ENCODE results near the gene TBC1D9B. TPM values are rescaled to one million over a fixed set of nuclear protein-coding genes. Genes with fewer than 3 reads are reported as not detected.

TBC1D9B gene
- total and polyA plus RNA-seq, 11 donors: 29.3 to 68.9 (median 43.1) TPM

DNA sequence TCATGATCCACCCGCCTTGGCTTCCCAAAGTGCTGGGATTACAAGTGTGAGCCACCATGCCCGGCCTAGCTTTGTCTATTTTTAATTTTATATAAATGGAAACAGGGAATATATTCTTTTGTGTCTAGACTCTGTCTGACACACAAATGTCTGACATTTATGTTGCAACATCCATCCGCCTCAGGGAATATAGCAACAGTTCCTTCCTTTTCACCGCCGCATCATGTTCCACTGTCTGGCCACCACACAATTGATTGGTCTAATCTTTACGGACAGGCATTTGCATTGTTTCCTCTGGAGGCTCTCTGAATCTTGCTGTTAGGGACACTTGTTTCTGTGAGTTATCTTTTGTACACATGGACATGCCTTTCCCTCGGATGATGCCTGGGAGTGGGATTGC lies 20.1 kb upstream of the TBC1D9B start:
- H3K4me3 ChIP-seq: no peak overlapping the region
- no peaks in the 10 kb centered on the region for H3K27me3 ChIP-seq
- no peaks in the 10 kb centered on the region for H3K9me3 ChIP-seq
- ATAC-seq (no peak), DNase-seq (no peak)
- H3K27ac ChIP-seq: no peak overlapping the region
- intact Hi-C loops (cut with DNase I): no loop called here
- H3K4me1 ChIP-seq: no peaks in the 10 kb centered on the region
- 80 to 87% (median 81%) methylated on average over 7 of the region's 7 CpGs for WGBS, 4 donors
- TF ChIP-seq, protein P1, sequence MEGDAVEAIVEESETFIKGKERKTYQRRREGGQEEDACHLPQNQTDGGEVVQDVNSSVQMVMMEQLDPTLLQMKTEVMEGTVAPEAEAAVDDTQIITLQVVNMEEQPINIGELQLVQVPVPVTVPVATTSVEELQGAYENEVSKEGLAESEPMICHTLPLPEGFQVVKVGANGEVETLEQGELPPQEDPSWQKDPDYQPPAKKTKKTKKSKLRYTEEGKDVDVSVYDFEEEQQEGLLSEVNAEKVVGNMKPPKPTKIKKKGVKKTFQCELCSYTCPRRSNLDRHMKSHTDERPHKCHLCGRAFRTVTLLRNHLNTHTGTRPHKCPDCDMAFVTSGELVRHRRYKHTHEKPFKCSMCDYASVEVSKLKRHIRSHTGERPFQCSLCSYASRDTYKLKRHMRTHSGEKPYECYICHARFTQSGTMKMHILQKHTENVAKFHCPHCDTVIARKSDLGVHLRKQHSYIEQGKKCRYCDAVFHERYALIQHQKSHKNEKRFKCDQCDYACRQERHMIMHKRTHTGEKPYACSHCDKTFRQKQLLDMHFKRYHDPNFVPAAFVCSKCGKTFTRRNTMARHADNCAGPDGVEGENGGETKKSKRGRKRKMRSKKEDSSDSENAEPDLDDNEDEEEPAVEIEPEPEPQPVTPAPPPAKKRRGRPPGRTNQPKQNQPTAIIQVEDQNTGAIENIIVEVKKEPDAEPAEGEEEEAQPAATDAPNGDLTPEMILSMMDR (IDR thresholded peaks at IDR 0.05): no peak
- no peak for TF ChIP-seq POLR2A (IDR thresholded peaks at IDR 0.05)
- H3K36me3 ChIP-seq: no peaks in the 10 kb centered on the region

DNA sequence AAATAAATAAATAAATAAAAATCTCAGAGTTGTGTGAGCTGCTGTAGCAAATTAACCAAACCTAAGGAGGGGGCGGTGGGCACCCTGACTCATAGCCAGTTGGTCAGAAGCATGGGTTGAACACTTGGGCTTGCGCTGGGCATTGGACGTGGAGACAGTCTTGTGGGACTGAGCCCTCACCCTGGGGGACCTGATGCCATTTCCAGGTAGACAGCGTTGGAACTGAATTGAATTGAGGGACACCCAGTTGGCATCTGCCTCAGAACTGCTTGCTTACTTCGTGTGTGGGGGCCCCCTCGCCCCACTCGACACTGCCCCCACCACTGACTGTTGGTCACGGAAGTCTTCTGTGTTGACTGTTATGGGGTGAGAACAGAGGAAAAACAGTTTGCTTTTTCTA lies 19.0 kb upstream of the TBC1D9B start:
- H3K27me3 ChIP-seq: no peaks in the 10 kb centered on the region
- DNase-seq (no peak), ATAC-seq (no peak)
- WGBS, 4 donors: 92 to 94% (median 93%) methylated on average over 8 of the region's 8 CpGs
- H3K36me3 ChIP-seq: no peaks in the 10 kb centered on the region
- no peak overlapping the region for H3K4me3 ChIP-seq
- intact Hi-C loops (cut with DNase I): no loop called here
- H3K27ac ChIP-seq: no peak overlapping the region
- no peaks in the 10 kb centered on the region for H3K9me3 ChIP-seq
- no peak for TF ChIP-seq POLR2A (IDR thresholded peaks at IDR 0.05)
- TF ChIP-seq, protein P1 (IDR thresholded peaks at IDR 0.05): no peak
- H3K4me1 ChIP-seq: no peaks in the 10 kb centered on the region

DNA sequence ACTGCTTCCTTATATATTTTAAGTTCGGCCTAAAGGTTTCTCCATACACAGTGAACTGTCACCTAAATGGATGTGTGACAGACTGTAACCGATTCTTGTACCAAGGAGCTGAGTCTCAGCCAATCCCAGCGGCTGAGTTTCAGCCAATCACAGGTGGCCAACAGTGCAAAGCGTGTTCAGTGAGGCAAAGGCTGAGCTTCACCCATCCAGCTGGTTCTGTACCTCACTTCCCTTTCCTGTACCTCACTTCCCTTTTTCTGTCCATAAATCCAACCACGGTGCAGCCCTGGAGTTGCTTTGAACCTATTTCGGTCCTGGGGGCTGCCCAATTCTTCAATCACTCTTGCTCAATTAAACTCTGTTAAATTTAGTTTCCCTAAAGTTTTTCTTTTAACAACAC lies 15.7 kb upstream of the TBC1D9B start:
- TF ChIP-seq, protein P1 (IDR thresholded peaks at IDR 0.05): no peak
- TF ChIP-seq POLR2A (IDR thresholded peaks at IDR 0.05): no peak
- Histone ChIP-seq H3K27me3 (no peaks in the 10 kb centered on the region), H3K36me3 (no peaks in the 10 kb centered on the region), H3K9me3 (no peaks in the 10 kb centered on the region), H3K27ac (no peak overlapping the region), H3K4me1 (no peaks in the 10 kb centered on the region), H3K4me3 (no peak overlapping the region)
- ATAC-seq (no peak), DNase-seq (no peak)
- intact Hi-C loops (cut with DNase I): no loop called here
- WGBS, 4 donors: 84 to 86% (median 85%) methylated on average over 6 of the region's 6 CpGs

DNA sequence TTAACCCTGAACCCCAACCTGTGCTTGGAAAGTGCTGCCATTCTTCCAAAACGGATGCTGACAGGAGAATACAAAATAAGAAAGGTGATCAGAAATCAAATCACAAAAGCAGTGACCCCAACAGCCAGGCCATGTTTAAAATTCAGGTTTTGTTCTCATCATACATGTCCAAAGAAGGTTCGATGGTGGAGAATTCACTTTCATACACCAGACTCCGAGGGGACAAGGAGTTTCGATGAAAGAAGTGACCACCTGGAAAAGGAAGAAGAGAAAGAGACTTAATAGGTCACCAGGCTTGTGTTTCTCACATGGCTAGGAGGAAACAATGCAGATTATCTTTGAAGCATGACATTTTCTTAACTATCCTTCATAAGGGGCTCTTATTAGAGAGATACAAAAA lies 12.5 kb upstream of the TBC1D9B start:
- DNase-seq (no peak), ATAC-seq (no peak)
- no peak for TF ChIP-seq POLR2A (IDR thresholded peaks at IDR 0.05)
- TF ChIP-seq, protein P1 (IDR thresholded peaks at IDR 0.05): no peak
- no peaks in the 10 kb centered on the region for H3K4me1 ChIP-seq
- H3K27ac ChIP-seq: no peak overlapping the region
- WGBS, 4 donors: 88 to 94% (median 89%) methylated on average over 4 of the region's 4 CpGs
- H3K9me3 ChIP-seq: no peaks in the 10 kb centered on the region
- H3K27me3 ChIP-seq: no peaks in the 10 kb centered on the region
- intact Hi-C loops (cut with DNase I): no loop called here
- H3K36me3 ChIP-seq: no peaks in the 10 kb centered on the region
- H3K4me3 ChIP-seq: no peak overlapping the region

All from heart left ventricle (tissue), 16 donors.